Measurements from ENCODE around the gene AP3M1.

GRCh38 chr10:74078037-74078436 lies 72.6 kb downstream of the AP3M1 start:
- TF ChIP-seq CTCF (conservative IDR thresholded peaks at IDR 0.05), result no peak
- no peak for TF ChIP-seq EZH2 (IDR thresholded peaks at IDR 0.05; ENCODE audit: low read depth)
